IPS DF 4.7 (cell line): ENCODE measurements around the gene HSD3B1.
"Not testable (repeated sequence)": the region's sequence is repeated elsewhere in the genome, so short reads cannot be mapped to it uniquely, and the experiment has no call there.

Source experiments
- DNase-seq: peaks from one replicate; pipeline ENCODE4 v3.0.0-alpha.2; 2013; ENCODE audit warnings: low spot score; ENCODE audit errors: extremely low read depth

The HSD3B1 gene

GRCh38 chr1:119553302-119554071 is 46.5 kb downstream of the HSD3B1 start:
- not testable (repeated sequence) for DNase-seq

- no peak for DNase-seq
Observed at GRCh38 chr1:119554183-119554582, 47.2 kb downstream of the HSD3B1 start.

- DNase-seq, result no peak
Observed at GRCh38 chr1:119556423-119556822, 49.4 kb downstream of the HSD3B1 start.

GRCh38 chr1:119560402-119560801 is 53.4 kb downstream of the HSD3B1 start:
- not testable (repeated sequence) for DNase-seq

GRCh38 chr1:119564548-119564947 is 57.5 kb downstream of the HSD3B1 start:
- DNase-seq, result no peak
